Upper lobe of left lung (tissue), 6 donors: ENCODE measurements around the gene NEO1. TPM values are rescaled to one million over a fixed set of nuclear protein-coding genes. Genes with fewer than 3 reads are reported as not detected.

ENCODE experiments used
- ATAC-seq, 2 donors: fragments of 200-7000 bp; cut with Tn5 transposase; one replicate each; pipeline ENCODE4 v1.9.1; 2022; ENCODE audit warnings: mild to moderate bottlenecking in 2 of 2, moderate library complexity in 2 of 2; ENCODE audit not compliant: low FRiP score in 2 of 2
- DNase-seq, 2 donors: peaks; one replicate each; pipeline ENCODE4 v3.0.0-alpha.2; 2019 to 2020
- H3K27ac ChIP-seq, 4 donors: fragments of 200-600 bp; sonication (generic); one replicate each; pipeline ENCODE4 v1.5.1; 2016 to 2019
- H3K27me3 ChIP-seq, 4 donors: fragments of 200-600 bp; sonication (generic); one replicate each; pipeline ENCODE4 v1.5.1; 2017 to 2019
- H3K36me3 ChIP-seq, 4 donors: fragments of 200-600 bp; sonication (generic); one replicate each; pipeline ENCODE4 v1.5.1; 2016 to 2019
- H3K4me1 ChIP-seq, 4 donors: fragments of 200-600 bp; sonication (generic); one replicate each; pipeline ENCODE4 v1.5.1; 2018 to 2019
- H3K4me3 ChIP-seq, 4 donors: fragments of 200-600 bp; sonication (generic); one replicate each; pipeline ENCODE4 v1.5.1; 2017 to 2019; ENCODE audit warnings: mild to moderate bottlenecking in 2 of 4, moderate library complexity in 1 of 4
- H3K9me3 ChIP-seq, 4 donors: fragments of 200-600 bp; sonication (generic); one replicate each; pipeline ENCODE4 v1.5.1; 2018 to 2019
- EP300 ChIP-seq, 4 donors: sonication (generic); formaldehyde crosslinking; IDR thresholded peaks; one replicate each; pipeline ENCODE4 v1.5.1; 2017; ENCODE audit warnings: antibody characterized with exemption in 4 of 4, control low read depth in 2 of 4
- POLR2A ChIP-seq, 4 donors: fragments of 450-650 bp; IDR thresholded peaks; one replicate each; pipeline ENCODE4 v1.5.1; 2016 to 2017; ENCODE audit warnings: antibody characterized with exemption in 4 of 4, mild to moderate bottlenecking in 2 of 4
- POLR2AphosphoS5 ChIP-seq, 2 donors: sonication (generic); formaldehyde crosslinking; IDR thresholded peaks; one replicate each; pipeline ENCODE4 v1.5.1; 2017; ENCODE audit warnings: antibody characterized with exemption in 2 of 2
- WGBS, 2 donors: methylation state at CpG; one replicate each; pipeline ENCODE4 v1.1.5; 2017 to 2018; 5-methylcytosine and 5-hydroxymethylcytosine counted together
- total RNA-seq, 6 donors: library from RNA; depleted of rRNA in 4 of 6; stranded (reverse); fragments of >200 nt in 4 of 6; gene quantifications; one replicate each; pipeline versions ENCODE4 v1.1.0 to v1.2.1, GENCODE V29; 2016 to 2021
- TF ChIP-seq, protein P1 (sequence below), 6 experiments: fragments of 450-650 bp in 4 of 6; fragments of 200-600 bp in 2 of 6; sonication (generic) in 2 of 6; IDR thresholded peaks; one replicate each; pipeline ENCODE4 v1.5.1; 2016 to 2019; ENCODE audit warnings: antibody characterized with exemption in 6 of 6
- donor health status: DM: no; HTN: no; CAD: no; lungs with moderate emphysema.
- donor health status: DM: no; HTN: yes; CAD: no; lungs with severe emphysema.

Gene NEO1
- total RNA-seq, 6 donors from 2014 or later, result 14.7 to 37.5 (median 28.2) TPM

DNA sequence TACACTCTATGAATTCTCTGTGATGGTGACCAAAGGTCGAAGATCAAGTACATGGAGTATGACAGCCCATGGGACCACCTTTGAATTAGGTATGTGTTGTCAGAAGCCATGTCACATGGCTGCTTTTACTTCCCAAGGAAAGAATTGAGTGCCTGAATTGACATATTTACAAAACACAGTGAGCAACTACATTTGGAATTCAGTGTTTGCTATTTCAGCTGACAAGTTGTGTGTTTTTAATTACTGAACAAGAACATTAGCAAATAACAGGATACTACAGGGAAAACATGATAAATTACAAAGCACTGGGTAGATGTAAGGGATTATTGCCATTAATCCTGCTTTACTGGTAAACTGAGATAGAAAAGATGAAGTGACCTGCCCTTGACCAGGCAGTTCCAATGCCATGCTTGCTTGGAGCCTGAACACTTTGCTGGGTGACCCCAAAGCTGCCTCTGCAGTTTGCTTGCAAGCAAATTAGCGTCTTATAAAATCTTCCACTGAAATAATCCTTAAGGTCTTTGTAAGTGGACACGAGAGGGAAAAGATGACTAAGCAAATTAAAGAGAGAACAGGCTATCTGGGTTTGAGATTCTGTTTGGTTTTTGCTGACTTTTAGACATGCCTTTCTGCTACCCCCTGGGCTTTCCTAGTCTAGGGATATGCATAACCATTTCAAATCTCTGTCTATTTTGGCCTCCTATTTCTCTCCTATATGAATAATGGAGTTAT, 218.3 kb downstream of the NEO1 start:
- WGBS, 2 donors, result 85 to 94% methylated on average over 3 of the region's 3 CpGs
- no peak overlapping the region for H3K27ac ChIP-seq
- peaks cover 0 to 36% (median 9%) of the 10 kb centered on the region in 4 donors for H3K36me3 ChIP-seq
- ATAC-seq (no peak), DNase-seq (no peak)
- H3K9me3 ChIP-seq, result no peaks in the 10 kb centered on the region
- H3K27me3 ChIP-seq, result no peaks in the 10 kb centered on the region
- H3K4me3 ChIP-seq, result no peak overlapping the region
- TF ChIP-seq, protein P1, sequence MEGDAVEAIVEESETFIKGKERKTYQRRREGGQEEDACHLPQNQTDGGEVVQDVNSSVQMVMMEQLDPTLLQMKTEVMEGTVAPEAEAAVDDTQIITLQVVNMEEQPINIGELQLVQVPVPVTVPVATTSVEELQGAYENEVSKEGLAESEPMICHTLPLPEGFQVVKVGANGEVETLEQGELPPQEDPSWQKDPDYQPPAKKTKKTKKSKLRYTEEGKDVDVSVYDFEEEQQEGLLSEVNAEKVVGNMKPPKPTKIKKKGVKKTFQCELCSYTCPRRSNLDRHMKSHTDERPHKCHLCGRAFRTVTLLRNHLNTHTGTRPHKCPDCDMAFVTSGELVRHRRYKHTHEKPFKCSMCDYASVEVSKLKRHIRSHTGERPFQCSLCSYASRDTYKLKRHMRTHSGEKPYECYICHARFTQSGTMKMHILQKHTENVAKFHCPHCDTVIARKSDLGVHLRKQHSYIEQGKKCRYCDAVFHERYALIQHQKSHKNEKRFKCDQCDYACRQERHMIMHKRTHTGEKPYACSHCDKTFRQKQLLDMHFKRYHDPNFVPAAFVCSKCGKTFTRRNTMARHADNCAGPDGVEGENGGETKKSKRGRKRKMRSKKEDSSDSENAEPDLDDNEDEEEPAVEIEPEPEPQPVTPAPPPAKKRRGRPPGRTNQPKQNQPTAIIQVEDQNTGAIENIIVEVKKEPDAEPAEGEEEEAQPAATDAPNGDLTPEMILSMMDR (IDR thresholded peaks at IDR 0.05), result no peak
- TF ChIP-seq POLR2A (IDR thresholded peaks at IDR 0.05), result no peak
- H3K4me1 ChIP-seq, result no peaks in the 10 kb centered on the region

DNA sequence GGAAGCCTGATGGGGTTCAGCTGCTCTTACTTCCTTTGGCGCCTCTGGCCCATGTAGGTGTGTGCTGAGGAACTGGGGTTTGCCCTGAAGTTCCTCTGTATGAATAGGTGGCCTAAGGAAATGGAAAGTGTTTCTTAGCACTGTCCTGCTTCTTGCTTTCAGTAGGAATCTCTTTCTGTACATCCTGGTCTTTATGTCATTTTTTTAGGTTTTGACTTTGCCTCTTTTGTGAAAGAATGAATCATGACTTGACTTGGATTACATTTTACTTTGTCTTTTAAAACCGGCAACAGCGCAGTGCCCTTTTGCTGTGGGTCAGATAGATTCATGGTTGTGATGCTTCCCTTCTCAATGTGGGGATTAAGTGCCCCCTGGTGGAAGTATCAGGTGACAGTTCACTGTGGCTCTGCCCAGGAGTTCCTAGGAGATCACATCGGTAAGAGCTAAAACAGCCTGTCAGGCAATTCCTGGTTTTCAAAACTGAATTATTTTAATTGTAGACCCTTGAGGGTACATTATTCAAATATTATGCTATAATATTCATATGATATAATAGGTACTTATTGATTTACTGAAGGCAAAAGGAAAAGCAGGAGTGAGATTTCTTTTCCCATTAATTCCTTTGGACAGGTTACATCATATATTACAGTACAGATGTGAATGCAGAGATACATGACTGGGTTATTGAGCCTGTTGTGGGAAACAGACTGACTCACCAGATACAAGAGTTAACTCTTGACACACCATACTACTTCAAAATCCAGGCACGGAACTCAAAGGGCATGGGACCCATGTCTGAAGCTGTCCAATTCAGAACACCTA, 221.1 kb downstream of the NEO1 start:
- no peaks in the 10 kb centered on the region for H3K27me3 ChIP-seq
- no peaks in the 10 kb centered on the region for H3K4me1 ChIP-seq
- H3K4me3 ChIP-seq, result no peak overlapping the region
- peak in 1 of 2 donors; percentile 78 for ATAC-seq
- WGBS, 2 donors, result 38 to 39% methylated on average over 5 of the region's 5 CpGs
- TF ChIP-seq, protein P1 (IDR thresholded peaks at IDR 0.05), result peak; percentile 30 to 70 (median 62)
- no peak for TF ChIP-seq POLR2AphosphoS5 (IDR thresholded peaks at IDR 0.05)
- H3K27ac ChIP-seq, result no peak overlapping the region
- H3K36me3 ChIP-seq, result peaks cover 0 to 24% (median 7%) of the 10 kb centered on the region in 4 donors
- no peak for DNase-seq
- H3K9me3 ChIP-seq, result no peaks in the 10 kb centered on the region

DNA sequence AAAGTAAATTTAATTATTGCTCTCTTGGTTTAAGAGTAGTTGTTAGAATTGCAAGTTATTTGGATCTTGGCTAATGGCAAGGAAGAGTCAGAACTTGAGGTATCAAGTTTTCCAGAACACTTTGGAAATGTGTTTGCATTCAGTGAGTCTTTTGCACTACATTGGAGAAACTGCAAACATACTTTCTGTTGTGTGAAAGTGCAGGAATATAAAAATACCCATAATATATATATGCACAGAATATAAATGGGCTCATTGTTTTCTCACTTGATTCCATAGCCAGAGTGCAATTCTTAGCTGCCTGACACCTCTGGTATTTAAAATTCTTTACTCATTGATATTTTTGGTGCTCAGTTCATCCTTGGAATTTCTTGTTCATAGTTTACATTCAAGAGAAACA, 223.6 kb downstream of the NEO1 start:
- Histone ChIP-seq H3K27ac (no peak overlapping the region), H3K9me3 (no peaks in the 10 kb centered on the region), H3K36me3 (peaks cover 0 to 25% (median 6%) of the 10 kb centered on the region in 4 donors), H3K27me3 (no peaks in the 10 kb centered on the region), H3K4me3 (no peak overlapping the region), H3K4me1 (no peaks in the 10 kb centered on the region)
- no peak for ATAC-seq
- DNase-seq, result no peak
- no peak for TF ChIP-seq POLR2A (IDR thresholded peaks at IDR 0.05)
- TF ChIP-seq, protein P1 (IDR thresholded peaks at IDR 0.05), result no peak
- TF ChIP-seq EP300 (IDR thresholded peaks at IDR 0.05), result no peak
- no peak for TF ChIP-seq POLR2AphosphoS5 (IDR thresholded peaks at IDR 0.05)

DNA sequence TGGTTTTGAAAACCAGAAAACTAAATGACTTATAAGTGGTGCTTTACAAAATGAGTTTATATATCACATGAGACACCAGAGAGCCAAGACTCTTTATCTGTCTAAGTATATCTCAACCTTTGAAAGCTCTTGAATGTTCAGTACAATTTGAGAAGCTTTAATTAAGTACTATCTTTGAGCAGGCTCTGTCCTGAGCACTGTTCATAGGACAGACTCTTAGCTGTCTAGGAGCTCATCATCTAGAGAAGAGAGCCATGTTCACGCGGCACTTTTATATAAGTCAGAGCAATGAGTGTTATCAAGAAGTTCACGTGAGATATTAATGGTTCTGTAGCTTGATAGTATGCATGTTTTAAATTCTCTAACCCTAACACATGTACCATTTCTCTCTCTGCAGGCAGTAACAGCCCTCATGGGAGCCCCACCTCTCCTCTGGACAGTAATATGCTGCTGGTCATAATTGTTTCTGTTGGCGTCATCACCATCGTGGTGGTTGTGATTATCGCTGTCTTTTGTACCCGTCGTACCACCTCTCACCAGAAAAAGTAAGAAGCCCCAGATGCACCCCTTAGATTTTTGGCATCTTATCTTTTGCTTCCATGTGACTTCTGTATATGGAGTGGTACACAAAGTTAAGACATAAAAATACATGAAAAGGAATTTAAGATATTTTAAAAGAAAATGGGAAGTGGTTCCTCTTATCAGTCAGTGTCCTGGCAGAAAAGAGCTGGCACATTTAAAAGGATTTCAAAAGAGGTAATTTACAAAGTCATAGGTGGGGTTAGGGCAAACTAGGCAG, 230.5 kb downstream of the NEO1 start:
- ATAC-seq, result no peak
- WGBS, 2 donors, result 86 to 95% methylated on average over 8 of the region's 8 CpGs
- H3K9me3 ChIP-seq, result no peaks in the 10 kb centered on the region
- TF ChIP-seq POLR2AphosphoS5 (IDR thresholded peaks at IDR 0.05) (no peak), POLR2A (IDR thresholded peaks at IDR 0.05) (no peak), EP300 (IDR thresholded peaks at IDR 0.05) (no peak)
- TF ChIP-seq, protein P1 (IDR thresholded peaks at IDR 0.05), result no peak
- H3K4me3 ChIP-seq, result no peak overlapping the region
- H3K27ac ChIP-seq, result no peak overlapping the region
- DNase-seq, result no peak
- peaks cover 0 to 52% (median 23%) of the 10 kb centered on the region in 4 donors for H3K36me3 ChIP-seq
- no peaks in the 10 kb centered on the region for H3K27me3 ChIP-seq
- H3K4me1 ChIP-seq, result peaks cover 0 to 6% (median 0%) of the 10 kb centered on the region in 4 donors
